ENCODE measurements around the gene CACNB1. TPM values are rescaled to one million over a fixed set of nuclear protein-coding genes. Genes with fewer than 3 reads are reported as not detected.

CACNB1 gene
- total and polyA plus RNA-seq, 2 of the 4 experiments (the other 2 are of a cell fraction) = 2.5 to 8.6 TPM

- TF ChIP-seq MAFK (IDR thresholded peaks at IDR 0.05; ENCODE audit: low read depth, low read length) = no peak
- no peak for TF ChIP-seq ELK1 (IDR thresholded peaks at IDR 0.05; ENCODE audit: borderline replicate concordance, low read depth, low read length)
- TF ChIP-seq NFE2L2 (IDR thresholded peaks at IDR 0.05; ENCODE audit: low read depth, low read length) = no peak
Measured at GRCh38 chr17:39231091-39231561, 33.7 kb upstream of the CACNB1 start (continued).

- no peaks in the 10 kb centered on the region for H3K9me1 ChIP-seq (ENCODE audit: insufficient read depth, low read length)
- no peaks in the 10 kb centered on the region for H3K79me1 ChIP-seq (ENCODE audit: low read depth in 1 of 2, low read length in 2 of 2)
- no peak overlapping the region for H3K18ac ChIP-seq (ENCODE audit: low read depth, low read length)
- CTCF ChIA-PET = no interaction called here
- no peak overlapping the region for H3K27ac ChIP-seq (ENCODE audit: insufficient read depth, low read length)
- H2AFZ ChIP-seq (replicated peaks; ENCODE audit: low read length, poor library complexity) = no peak overlapping the region
- no peak overlapping the region for H3K4me2 ChIP-seq (ENCODE audit: low read depth, low read length)
- peaks cover 20% of the 10 kb centered on the region for H3K27me3 ChIP-seq (ENCODE audit: control insufficient read depth, insufficient read depth, low read length)
- H2AK5ac ChIP-seq (ENCODE audit: low read depth, low read length) = no peak overlapping the region
- no peaks in the 10 kb centered on the region for H3K36me3 ChIP-seq (ENCODE audit: control insufficient read depth, insufficient read depth, low read length)
- peaks cover 4% of the 10 kb centered on the region for H3K4me1 ChIP-seq (ENCODE audit: control insufficient read depth, insufficient read depth, low read length)
- POLR2A ChIA-PET (ENCODE audit: unreplicated experiment) = interaction anchor here (0.5 kb wide), 1 partner anchor 30 kb away, joined by 15 read pairs; the partner anchor contains the start of gene RPL19
- H3K14ac ChIP-seq (replicated peaks; ENCODE audit: low read depth, low read length) = no peak overlapping the region
- intact Hi-C loops (cut with micrococcal nuclease) = loop anchor here (10.0 kb wide), 1 partner anchor 166 kb away; no protein-coding TSS in a partner anchor
- no peak overlapping the region for H3K56ac ChIP-seq (ENCODE audit: extremely low read depth, insufficient read depth, low read length)
- no peaks in the 10 kb centered on the region for H3K9me3 ChIP-seq (ENCODE audit: control insufficient read depth, insufficient read depth, low read length)
- ATAC-seq (ENCODE audit: low read depth) (no peak), DNase-seq (no peak)
- H4K91ac ChIP-seq (ENCODE audit: insufficient read depth, low read depth, low read length) = no peak overlapping the region
- H2BK5ac ChIP-seq (ENCODE audit: low read depth, low read length, poor library complexity, severe bottlenecking) = no peak overlapping the region
- no peak overlapping the region for H3K9ac ChIP-seq (ENCODE audit: low read depth, low read length)
- no peak overlapping the region for H3K23ac ChIP-seq (ENCODE audit: low read depth, low read length)
- no peaks in the 10 kb centered on the region for H4K20me1 ChIP-seq (ENCODE audit: insufficient read depth, low read length)
- dilution Hi-C loops (cut with HindIII; ENCODE audit: low sequenced_read_pairs, unreplicated experiment) = no loop called here
- H2AK9ac ChIP-seq (replicated peaks; ENCODE audit: low read depth, low read length, poor library complexity) = no peak overlapping the region
- no peak overlapping the region for H3K4ac ChIP-seq (ENCODE audit: low read depth, low read length)
- BruUV-seq (replicated peaks) = no TSS peak
- no peak for TF ChIP-seq CHD1 (IDR thresholded peaks at IDR 0.05; ENCODE audit: low read depth, low read length)
- TF ChIP-seq POLR2A (IDR thresholded peaks at IDR 0.05; ENCODE audit: low read depth, low read length) = no peak
- TF ChIP-seq CEBPB (IDR thresholded peaks at IDR 0.05; ENCODE audit: low read depth, low read length) = no peak
- TF ChIP-seq ELK1 (IDR thresholded peaks at IDR 0.05; ENCODE audit: borderline replicate concordance, low read depth, low read length) = no peak
- TF ChIP-seq FOS (IDR thresholded peaks at IDR 0.05; ENCODE audit: low read depth, low read length) = no peak
- no peak overlapping the region for H2BK120ac ChIP-seq (ENCODE audit: low read depth, low read length)
- in situ Hi-C loops (cut with MboI; ENCODE audit: low sequenced_read_pairs) = no loop called here
- H4K8ac ChIP-seq (ENCODE audit: low read depth in 2 of 2, low read length in 2 of 2) = no peak overlapping the region
- no peak overlapping the region for H4K5ac ChIP-seq (ENCODE audit: low read depth, low read length)
- H2BK20ac ChIP-seq (ENCODE audit: low read depth, low read length) = no peak overlapping the region
- WGBS, 2 experiments (ENCODE audit: extremely low coverage in 2 of 2, insufficient read length in 1 of 2) = no CpG with 5 or more reads among the region's 1 CpG
- no peak overlapping the region for H2BK15ac ChIP-seq (ENCODE audit: low read depth, low read length)
- no peak overlapping the region for H3K4me3 ChIP-seq (ENCODE audit: insufficient read depth, low read depth, low read length)
Measured at GRCh38 chr17:39230361-39230760, 32.9 kb upstream of the CACNB1 start.

All from IMR-90 (cell line).